HG02885 (cell line): ENCODE results near the gene SPTBN1.

Source experiments
- ATAC-seq: cut with Tn5 transposase; IDR thresholded peaks from one replicate; pipeline ENCODE4 v1.9.1; 2021; ENCODE audit warnings: mild to moderate bottlenecking; ENCODE audit not compliant: unreplicated experiment, poor library complexity

SPTBN1 gene

GRCh38 chr2:54708584-54709335 is 252.6 kb downstream of the SPTBN1 start:
- ATAC-seq = no peak

GRCh38 chr2:54709336-54709809 is 253.2 kb downstream of the SPTBN1 start:
- no peak for ATAC-seq

GRCh38 chr2:54710216-54710615 is 254.1 kb downstream of the SPTBN1 start:
- ATAC-seq = no peak

- no peak for ATAC-seq
These were observed 256.4 kb downstream of the SPTBN1 start for GRCh38 chr2:54712516-54712915.

GRCh38 chr2:54714996-54715395 is 258.9 kb downstream of the SPTBN1 start:
- ATAC-seq = no peak

GRCh38 chr2:54716375-54716774 is 260.2 kb downstream of the SPTBN1 start:
- ATAC-seq = no peak

GRCh38 chr2:54720563-54720962 is 264.4 kb downstream of the SPTBN1 start:
- no peak for ATAC-seq
